ENCODE data around the gene CNOT9.
"Not testable (repeated sequence)": the region's sequence is repeated elsewhere in the genome, so short reads cannot be mapped to it uniquely, and the experiment has no call there.

Gene CNOT9

GRCh38 chr2:218554225-218554624 is 14.4 kb upstream of the CNOT9 start:
- not testable (repeated sequence) for H3K4me1 ChIP-seq (ENCODE audit: control insufficient read depth in 1 of 2, insufficient read depth in 2 of 2, low read length in 2 of 2); H3K9ac ChIP-seq (ENCODE audit: low read depth in 1 of 2, low read length in 2 of 2); H3K27me3 ChIP-seq (ENCODE audit: control insufficient read depth in 1 of 2, insufficient read depth in 2 of 2, low read length in 2 of 2); H3K27ac ChIP-seq (ENCODE audit: low read depth, low read length); H3K4me3 ChIP-seq (ENCODE audit: low read depth in 1 of 2, low read length in 2 of 2); H3K9me3 ChIP-seq (ENCODE audit: control insufficient read depth in 1 of 2, low read length in 2 of 2)
- peaks cover 14 to 30% of the 10 kb centered on the region in 2 donors for H3K36me3 ChIP-seq (ENCODE audit: control insufficient read depth in 1 of 2, insufficient read depth in 2 of 2, low read length in 2 of 2)

GRCh38 chr2:218555527-218555926 is 13.1 kb upstream of the CNOT9 start:
- no peaks in the 10 kb centered on the region for H3K27me3 ChIP-seq (ENCODE audit: control insufficient read depth in 1 of 2, insufficient read depth in 2 of 2, low read length in 2 of 2)
- H3K4me3 ChIP-seq (ENCODE audit: low read depth in 1 of 2, low read length in 2 of 2) = no peak overlapping the region
- H3K36me3 ChIP-seq (ENCODE audit: control insufficient read depth in 1 of 2, insufficient read depth in 2 of 2, low read length in 2 of 2) = peaks cover 21 to 37% of the 10 kb centered on the region in 2 donors
- H3K4me1 ChIP-seq (ENCODE audit: control insufficient read depth in 1 of 2, insufficient read depth in 2 of 2, low read length in 2 of 2) = no peaks in the 10 kb centered on the region
- H3K9ac ChIP-seq (ENCODE audit: low read depth in 1 of 2, low read length in 2 of 2) = no peak overlapping the region
- H3K27ac ChIP-seq (ENCODE audit: low read depth, low read length) = no peak overlapping the region
- H3K9me3 ChIP-seq (ENCODE audit: control insufficient read depth in 1 of 2, low read length in 2 of 2) = no peaks in the 10 kb centered on the region

- Histone ChIP-seq H3K36me3 (ENCODE audit: control insufficient read depth in 1 of 2, insufficient read depth in 2 of 2, low read length in 2 of 2) (peaks cover 19 to 35% of the 10 kb centered on the region in 2 donors), H3K9me3 (ENCODE audit: control insufficient read depth in 1 of 2, low read length in 2 of 2) (no peaks in the 10 kb centered on the region), H3K4me3 (ENCODE audit: low read depth in 1 of 2, low read length in 2 of 2) (no peak overlapping the region), H3K27ac (ENCODE audit: low read depth, low read length) (no peak overlapping the region), H3K9ac (ENCODE audit: low read depth in 1 of 2, low read length in 2 of 2) (no peak overlapping the region), H3K4me1 (ENCODE audit: control insufficient read depth in 1 of 2, insufficient read depth in 2 of 2, low read length in 2 of 2) (no peaks in the 10 kb centered on the region), H3K27me3 (ENCODE audit: control insufficient read depth in 1 of 2, insufficient read depth in 2 of 2, low read length in 2 of 2) (no peaks in the 10 kb centered on the region)
Measured at GRCh38 chr2:218557941-218558340, 10.7 kb upstream of the CNOT9 start.

- no peaks in the 10 kb centered on the region for H3K27me3 ChIP-seq (ENCODE audit: control insufficient read depth in 1 of 2, insufficient read depth in 2 of 2, low read length in 2 of 2)
- no peak overlapping the region for H3K9ac ChIP-seq (ENCODE audit: low read depth in 1 of 2, low read length in 2 of 2)
- H3K4me1 ChIP-seq (ENCODE audit: control insufficient read depth in 1 of 2, insufficient read depth in 2 of 2, low read length in 2 of 2) = peaks cover 0 to 2% of the 10 kb centered on the region in 2 donors
- H3K27ac ChIP-seq (ENCODE audit: low read depth, low read length) = no peak overlapping the region
- H3K36me3 ChIP-seq (ENCODE audit: control insufficient read depth in 1 of 2, insufficient read depth in 2 of 2, low read length in 2 of 2) = peaks cover 13 to 30% of the 10 kb centered on the region in 2 donors
- no peak overlapping the region for H3K4me3 ChIP-seq (ENCODE audit: low read depth in 1 of 2, low read length in 2 of 2)
- no peaks in the 10 kb centered on the region for H3K9me3 ChIP-seq (ENCODE audit: control insufficient read depth in 1 of 2, low read length in 2 of 2)
Measured at GRCh38 chr2:218558986-218559385, 9.7 kb upstream of the CNOT9 start.

GRCh38 chr2:218564056-218564455 is 4.6 kb upstream of the CNOT9 start:
- Histone ChIP-seq H3K9me3 (ENCODE audit: control insufficient read depth in 1 of 2, low read length in 2 of 2) (no peaks in the 10 kb centered on the region), H3K27me3 (ENCODE audit: control insufficient read depth in 1 of 2, insufficient read depth in 2 of 2, low read length in 2 of 2) (no peaks in the 10 kb centered on the region), H3K27ac (ENCODE audit: low read depth, low read length) (no peak overlapping the region), H3K36me3 (ENCODE audit: control insufficient read depth in 1 of 2, insufficient read depth in 2 of 2, low read length in 2 of 2) (peaks cover 7 to 23% of the 10 kb centered on the region in 2 donors), H3K4me1 (ENCODE audit: control insufficient read depth in 1 of 2, insufficient read depth in 2 of 2, low read length in 2 of 2) (peaks cover 12 to 18% of the 10 kb centered on the region in 2 donors), H3K4me3 (ENCODE audit: low read depth in 1 of 2, low read length in 2 of 2) (no peak overlapping the region), H3K9ac (ENCODE audit: low read depth in 1 of 2, low read length in 2 of 2) (no peak overlapping the region)

- peaks cover 0 to 10% of the 10 kb centered on the region in 2 donors for H3K36me3 ChIP-seq (ENCODE audit: control insufficient read depth in 1 of 2, insufficient read depth in 2 of 2, low read length in 2 of 2)
- H3K27ac ChIP-seq (ENCODE audit: low read depth, low read length) = no peak overlapping the region
- H3K9ac ChIP-seq (ENCODE audit: low read depth in 1 of 2, low read length in 2 of 2) = no peak overlapping the region
- peaks cover 31 to 32% of the 10 kb centered on the region in 2 donors for H3K4me1 ChIP-seq (ENCODE audit: control insufficient read depth in 1 of 2, insufficient read depth in 2 of 2, low read length in 2 of 2)
- no peaks in the 10 kb centered on the region for H3K9me3 ChIP-seq (ENCODE audit: control insufficient read depth in 1 of 2, low read length in 2 of 2)
- H3K27me3 ChIP-seq (ENCODE audit: control insufficient read depth in 1 of 2, insufficient read depth in 2 of 2, low read length in 2 of 2) = no peaks in the 10 kb centered on the region
- H3K4me3 ChIP-seq (ENCODE audit: low read depth in 1 of 2, low read length in 2 of 2) = no peak overlapping the region
Measured at GRCh38 chr2:218566296-218566695, 2.3 kb upstream of the CNOT9 start.

- no peaks in the 10 kb centered on the region for H3K9me3 ChIP-seq (ENCODE audit: control insufficient read depth in 1 of 2, low read length in 2 of 2)
- peaks cover 4 to 9% of the 10 kb centered on the region in 2 donors for H3K36me3 ChIP-seq (ENCODE audit: control insufficient read depth in 1 of 2, insufficient read depth in 2 of 2, low read length in 2 of 2)
- peaks cover 32% of the 10 kb centered on the region in 2 donors for H3K4me1 ChIP-seq (ENCODE audit: control insufficient read depth in 1 of 2, insufficient read depth in 2 of 2, low read length in 2 of 2)
Measured at GRCh38 chr2:218567797-218568189, 846 bp upstream of the CNOT9 start.

GRCh38 chr2:218569038-218569431 is 396 bp downstream of the CNOT9 start:
- Histone ChIP-seq H3K36me3 (ENCODE audit: control insufficient read depth in 1 of 2, insufficient read depth in 2 of 2, low read length in 2 of 2) (peaks cover 4 to 10% of the 10 kb centered on the region in 2 donors), H3K9ac (ENCODE audit: low read depth in 1 of 2, low read length in 2 of 2) (peak overlapping the region; percentile 44 to 77), H3K27ac (ENCODE audit: low read depth, low read length) (peak overlapping the region; percentile 85), H3K4me1 (ENCODE audit: control insufficient read depth in 1 of 2, insufficient read depth in 2 of 2, low read length in 2 of 2) (peaks cover 30 to 32% of the 10 kb centered on the region in 2 donors), H3K27me3 (ENCODE audit: control insufficient read depth in 1 of 2, insufficient read depth in 2 of 2, low read length in 2 of 2) (no peaks in the 10 kb centered on the region), H3K9me3 (ENCODE audit: control insufficient read depth in 1 of 2, low read length in 2 of 2) (no peaks in the 10 kb centered on the region), H3K4me3 (ENCODE audit: low read depth in 1 of 2, low read length in 2 of 2) (peak overlapping the region; percentile 90 to 92)

More at GRCh38 chr2:218567797-218568189, 846 bp upstream of the CNOT9 start:
- no peaks in the 10 kb centered on the region for H3K27me3 ChIP-seq (ENCODE audit: control insufficient read depth in 1 of 2, insufficient read depth in 2 of 2, low read length in 2 of 2)
- peak overlapping the region; percentile 65 to 84 for H3K9ac ChIP-seq (ENCODE audit: low read depth in 1 of 2, low read length in 2 of 2)
- peak overlapping the region; percentile 88 to 92 for H3K4me3 ChIP-seq (ENCODE audit: low read depth in 1 of 2, low read length in 2 of 2)
- H3K27ac ChIP-seq (ENCODE audit: low read depth, low read length) = peak overlapping the region; percentile 92

GRCh38 chr2:218569661-218570500 is 1.2 kb downstream of the CNOT9 start:
- Histone ChIP-seq H3K36me3 (ENCODE audit: control insufficient read depth in 1 of 2, insufficient read depth in 2 of 2, low read length in 2 of 2) (peaks cover 4 to 13% of the 10 kb centered on the region in 2 donors), H3K4me3 (ENCODE audit: low read depth in 1 of 2, low read length in 2 of 2) (peak overlapping the region; percentile 90 to 92), H3K9me3 (ENCODE audit: control insufficient read depth in 1 of 2, low read length in 2 of 2) (no peaks in the 10 kb centered on the region), H3K27ac (ENCODE audit: low read depth, low read length) (peak overlapping the region; percentile 85), H3K9ac (ENCODE audit: low read depth in 1 of 2, low read length in 2 of 2) (peak overlapping the region; percentile 44 to 77), H3K27me3 (ENCODE audit: control insufficient read depth in 1 of 2, insufficient read depth in 2 of 2, low read length in 2 of 2) (no peaks in the 10 kb centered on the region), H3K4me1 (ENCODE audit: control insufficient read depth in 1 of 2, insufficient read depth in 2 of 2, low read length in 2 of 2) (peaks cover 28 to 32% of the 10 kb centered on the region in 2 donors)

- Histone ChIP-seq H3K36me3 (ENCODE audit: control insufficient read depth in 1 of 2, insufficient read depth in 2 of 2, low read length in 2 of 2) (peaks cover 4 to 13% of the 10 kb centered on the region in 2 donors), H3K4me1 (ENCODE audit: control insufficient read depth in 1 of 2, insufficient read depth in 2 of 2, low read length in 2 of 2) (peaks cover 28 to 32% of the 10 kb centered on the region in 2 donors), H3K27me3 (ENCODE audit: control insufficient read depth in 1 of 2, insufficient read depth in 2 of 2, low read length in 2 of 2) (no peaks in the 10 kb centered on the region), H3K4me3 (ENCODE audit: low read depth in 1 of 2, low read length in 2 of 2) (peak overlapping the region in 1 of 2 donors; percentile 90), H3K9ac (ENCODE audit: low read depth in 1 of 2, low read length in 2 of 2) (peak overlapping the region; percentile 4 to 77), H3K9me3 (ENCODE audit: control insufficient read depth in 1 of 2, low read length in 2 of 2) (no peaks in the 10 kb centered on the region), H3K27ac (ENCODE audit: low read depth, low read length) (no peak overlapping the region)
Measured at GRCh38 chr2:218570850-218571249, 2.2 kb downstream of the CNOT9 start.
